Hepatocyte (in vitro differentiated cells): ENCODE data around the gene RBFOX1. TPM values are rescaled to one million over a fixed set of nuclear protein-coding genes. Genes with fewer than 3 reads are reported as not detected.

ENCODE experiments used
- DNase-seq: peaks from one replicate; pipeline ENCODE4 v3.0.0-alpha.2; 2016; ENCODE audit warnings: low spot score
- H2AFZ ChIP-seq: fragments of 200-600 bp; sonication (generic); 2 replicates; pipeline ENCODE4 v1.6.0; 2016; ENCODE audit warnings: antibody characterized with exemption, mild to moderate bottlenecking
- H3K27ac ChIP-seq: fragments of 200-600 bp; sonication (generic); 2 replicates; pipeline ENCODE4 v1.5.1; 2016; ENCODE audit warnings: mild to moderate bottlenecking
- H3K27me3 ChIP-seq: fragments of 200-600 bp; sonication (generic); 2 replicates; pipeline ENCODE4 v1.6.1; 2016
- H3K36me3 ChIP-seq: fragments of 200-600 bp; sonication (generic); replicated peaks from 2 replicates; pipeline ENCODE4 v1.5.1; 2016; ENCODE audit warnings: low read depth; ENCODE audit not compliant: insufficient read depth
- H3K4me1 ChIP-seq: fragments of 200-600 bp; sonication (generic); 2 replicates; pipeline ENCODE4 v1.5.1; 2016; ENCODE audit warnings: mild to moderate bottlenecking, moderate library complexity; ENCODE audit not compliant: insufficient read depth
- H3K4me2 ChIP-seq: fragments of 200-600 bp; sonication (generic); 2 replicates; pipeline ENCODE4 v1.6.0; 2016
- H3K4me3 ChIP-seq: fragments of 200-600 bp; sonication (generic); 2 replicates; pipeline ENCODE4 v1.5.1; 2016; ENCODE audit warnings: mild to moderate bottlenecking
- H3K79me2 ChIP-seq: fragments of 200-600 bp; sonication (generic); 2 replicates; pipeline ENCODE4 v1.6.0; 2017; ENCODE audit warnings: mild to moderate bottlenecking
- H3K9me2 ChIP-seq: fragments of 200-600 bp; sonication (generic); replicated peaks from 2 replicates; pipeline ENCODE4 v1.6.0; 2017; ENCODE audit warnings: mild to moderate bottlenecking; ENCODE audit not compliant: insufficient read depth
- H3K9me3 ChIP-seq: fragments of 200-600 bp; sonication (generic); 2 replicates; pipeline ENCODE4 v1.5.1; 2016; ENCODE audit warnings: low read depth, mild to moderate bottlenecking
- H4K20me1 ChIP-seq: fragments of 200-600 bp; sonication (generic); 2 replicates; pipeline ENCODE4 v1.6.0; 2016; ENCODE audit warnings: mild to moderate bottlenecking; ENCODE audit not compliant: insufficient read depth, poor library complexity, severe bottlenecking
- EZH2 ChIP-seq: fragments of 200-600 bp; sonication (generic); IDR thresholded peaks from 2 replicates; pipeline ENCODE4 v1.6.1; 2016; ENCODE audit warnings: antibody characterized with exemption, mild to moderate bottlenecking, borderline replicate concordance
- EZH2phosphoT487 ChIP-seq: fragments of 200-600 bp; sonication (generic); IDR thresholded peaks from one replicate; pipeline ENCODE4 v1.6.1; 2018; ENCODE audit warnings: antibody characterized with exemption, mild to moderate bottlenecking, low read depth, moderate library complexity; ENCODE audit not compliant: unreplicated experiment, severe bottlenecking
- WGBS: methylation state at CpG from one replicate; pipeline ENCODE4 v1.1.6; 2016; ENCODE audit warnings: low lambda C conversion rate; ENCODE audit errors: missing lambda C conversion rate; 5-methylcytosine and 5-hydroxymethylcytosine counted together
- polyA plus RNA-seq: library from polyadenylated mRNA; unstranded; fragments of >200 nt; fragmentation: Nextera tagmentation; extraction: Ambion mirVana; gene quantifications from 2 replicates; pipeline ENCODE4 v1.2.1, GENCODE V29; 2016
- total RNA-seq: library from RNA; depleted of rRNA; stranded (reverse); fragments of >200 nt; gene quantifications from 2 replicates; pipeline ENCODE4 v1.2.3, GENCODE V29; 2014
- TF ChIP-seq, protein P1 (sequence below): fragments of 200-600 bp; sonication (generic); IDR thresholded peaks from 2 replicates; pipeline ENCODE4 v1.5.1; 2016; ENCODE audit warnings: antibody characterized with exemption, mild to moderate bottlenecking; ENCODE audit not compliant: poor library complexity

The RBFOX1 gene
- total and polyA plus RNA-seq, 2 experiments from 2014 or later, result 1.00 to 1.2 TPM

DNA sequence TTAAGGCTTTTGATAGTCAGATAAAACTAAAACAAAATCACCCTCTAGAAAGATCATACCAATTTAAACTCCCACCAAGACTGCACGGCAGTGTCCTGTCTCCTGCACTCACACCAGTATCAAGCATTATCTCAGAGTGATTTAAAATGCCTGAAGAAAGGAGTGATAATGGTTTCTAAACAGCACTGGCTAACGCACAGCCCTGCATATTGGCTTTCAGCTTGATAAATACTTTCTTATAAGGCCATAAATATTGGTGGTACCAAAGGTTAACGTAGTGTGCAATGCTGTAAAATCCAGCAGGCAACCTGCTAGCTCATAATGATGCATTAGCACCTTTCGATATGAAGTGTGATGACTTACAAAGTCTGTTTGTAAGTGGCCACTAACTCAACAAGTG, 214.3 kb downstream of the RBFOX1 start:
- no peak for DNase-seq
- no peaks in the 10 kb centered on the region for H3K36me3 ChIP-seq
- H3K9me2 ChIP-seq, result no peaks in the 10 kb centered on the region
- H3K79me2 ChIP-seq, result no peaks in the 10 kb centered on the region
- no peak overlapping the region for H2AFZ ChIP-seq
- no peaks in the 10 kb centered on the region for H3K9me3 ChIP-seq
- no peaks in the 10 kb centered on the region for H3K4me1 ChIP-seq
- H3K27ac ChIP-seq, result no peak overlapping the region
- H3K27me3 ChIP-seq, result no peaks in the 10 kb centered on the region
- no peaks in the 10 kb centered on the region for H4K20me1 ChIP-seq
- H3K4me2 ChIP-seq, result no peak overlapping the region
- 39% methylated on average over 4 of the region's 4 CpGs for WGBS
- TF ChIP-seq EZH2phosphoT487 (no peak), EZH2 (no peak)
- TF ChIP-seq, protein P1, sequence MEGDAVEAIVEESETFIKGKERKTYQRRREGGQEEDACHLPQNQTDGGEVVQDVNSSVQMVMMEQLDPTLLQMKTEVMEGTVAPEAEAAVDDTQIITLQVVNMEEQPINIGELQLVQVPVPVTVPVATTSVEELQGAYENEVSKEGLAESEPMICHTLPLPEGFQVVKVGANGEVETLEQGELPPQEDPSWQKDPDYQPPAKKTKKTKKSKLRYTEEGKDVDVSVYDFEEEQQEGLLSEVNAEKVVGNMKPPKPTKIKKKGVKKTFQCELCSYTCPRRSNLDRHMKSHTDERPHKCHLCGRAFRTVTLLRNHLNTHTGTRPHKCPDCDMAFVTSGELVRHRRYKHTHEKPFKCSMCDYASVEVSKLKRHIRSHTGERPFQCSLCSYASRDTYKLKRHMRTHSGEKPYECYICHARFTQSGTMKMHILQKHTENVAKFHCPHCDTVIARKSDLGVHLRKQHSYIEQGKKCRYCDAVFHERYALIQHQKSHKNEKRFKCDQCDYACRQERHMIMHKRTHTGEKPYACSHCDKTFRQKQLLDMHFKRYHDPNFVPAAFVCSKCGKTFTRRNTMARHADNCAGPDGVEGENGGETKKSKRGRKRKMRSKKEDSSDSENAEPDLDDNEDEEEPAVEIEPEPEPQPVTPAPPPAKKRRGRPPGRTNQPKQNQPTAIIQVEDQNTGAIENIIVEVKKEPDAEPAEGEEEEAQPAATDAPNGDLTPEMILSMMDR, result no peak
- H3K4me3 ChIP-seq, result no peak overlapping the region

GRCh38 chr16:7547736-7548135, 215.1 kb downstream of the RBFOX1 start:
- no peaks in the 10 kb centered on the region for H3K9me3 ChIP-seq
- no peak for TF ChIP-seq EZH2phosphoT487
- no peak for TF ChIP-seq EZH2
- TF ChIP-seq, protein P1, result no peak
- H3K27ac ChIP-seq, result no peak overlapping the region
- H3K79me2 ChIP-seq, result no peaks in the 10 kb centered on the region
- no peaks in the 10 kb centered on the region for H3K36me3 ChIP-seq
- H3K9me2 ChIP-seq, result no peaks in the 10 kb centered on the region
- H3K27me3 ChIP-seq, result no peaks in the 10 kb centered on the region
- H3K4me1 ChIP-seq, result no peaks in the 10 kb centered on the region
- no peak overlapping the region for H3K4me2 ChIP-seq
- no peak for DNase-seq
- H4K20me1 ChIP-seq, result no peaks in the 10 kb centered on the region
- no peak overlapping the region for H3K4me3 ChIP-seq
- WGBS, result 74% methylated on average over 4 of the region's 4 CpGs
- H2AFZ ChIP-seq, result no peak overlapping the region

DNA sequence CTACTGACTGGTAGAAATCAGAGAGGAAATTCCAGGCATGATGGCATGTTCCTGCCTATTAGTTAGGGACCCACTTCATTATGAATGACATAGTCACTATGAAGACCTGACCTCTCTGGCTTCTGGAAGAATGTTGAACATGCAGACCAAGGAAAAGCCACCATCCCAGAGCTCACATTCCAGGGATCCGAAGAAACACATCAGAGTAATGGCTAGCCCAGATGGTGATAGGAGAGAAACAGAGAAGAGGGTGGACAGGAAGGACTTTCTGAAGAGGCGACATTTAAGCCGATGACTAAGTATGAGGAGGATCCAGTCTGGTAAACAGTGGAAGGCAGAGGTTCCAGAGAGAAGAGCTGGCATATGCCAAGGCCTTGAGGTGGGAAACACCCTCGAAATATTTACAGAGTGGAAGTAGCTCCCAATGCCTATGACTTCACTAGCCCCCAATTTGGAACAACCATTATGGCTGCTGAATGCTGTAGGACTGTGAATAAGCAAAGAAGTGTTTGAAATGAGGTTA, 216.2 kb downstream of the RBFOX1 start:
- 91% methylated on average over 4 of the region's 4 CpGs for WGBS
- H3K27me3 ChIP-seq, result no peaks in the 10 kb centered on the region

More for the DNA sequence above, 216.2 kb downstream of the RBFOX1 start:
- TF ChIP-seq EZH2, result no peak
- no peak for TF ChIP-seq EZH2phosphoT487
- TF ChIP-seq, protein P1, result no peak
- H4K20me1 ChIP-seq, result no peaks in the 10 kb centered on the region
- H3K9me2 ChIP-seq, result no peaks in the 10 kb centered on the region
- H3K9me3 ChIP-seq, result no peaks in the 10 kb centered on the region
- no peaks in the 10 kb centered on the region for H3K4me1 ChIP-seq
- DNase-seq, result no peak
- no peak overlapping the region for H3K4me3 ChIP-seq
- H2AFZ ChIP-seq, result no peak overlapping the region
- H3K36me3 ChIP-seq, result no peaks in the 10 kb centered on the region
- H3K27ac ChIP-seq, result no peak overlapping the region
- H3K4me2 ChIP-seq, result no peak overlapping the region
- no peaks in the 10 kb centered on the region for H3K79me2 ChIP-seq
